ENCODE data around the gene ATF5. TPM values are rescaled to one million over a fixed set of nuclear protein-coding genes. Genes with fewer than 3 reads are reported as not detected.
A peak's percentile ranks its signal among the peaks of the same experiment; 100 is the strongest.
"Not testable (repeated sequence)": the region's sequence is repeated elsewhere in the genome, so short reads cannot be mapped to it uniquely, and the experiment has no call there.

The ATF5 gene
- total and polyA plus RNA-seq, 2 donors (not counting 1 experiment from before 2014, with no cell fraction given) = 9.0 to 37.6 TPM

- ATAC-seq (ENCODE audit: low read depth) = no peak
Measured at GRCh38 chr19:49924004-49924880, 4.8 kb upstream of the ATF5 start.

GRCh38 chr19:49924881-49925210 is 4.2 kb upstream of the ATF5 start:
- H3K4me3 Mint-ChIP-seq; H3K27ac Mint-ChIP-seq; DNase-seq; H3K9me3 ChIP-seq (ENCODE audit: control extremely low read depth in 1 of 3, control insufficient read depth in 2 of 3, insufficient read depth in 1 of 3, low read length in 2 of 3); H3K9me3 Mint-ChIP-seq (ENCODE audit: insufficient read depth); H3K9ac ChIP-seq (ENCODE audit: low read length); H3K27ac ChIP-seq (ENCODE audit: low read length in 2 of 2); POLR2A ChIA-PET; H3K4me2 ChIP-seq (replicated peaks; ENCODE audit: low read depth, low read length, poor library complexity, severe bottlenecking); ATAC-seq (ENCODE audit: low read depth); H3K27me3 Mint-ChIP-seq; H3K4me3 ChIP-seq (ENCODE audit: control extremely low read depth in 1 of 5, extremely low read depth in 1 of 5, insufficient read depth in 1 of 5, low read depth in 2 of 5, low read length in 4 of 5); H3K27me3 ChIP-seq (replicated peaks in 1 of 4; ENCODE audit: control extremely low read depth in 1 of 4, control insufficient read depth in 3 of 4, insufficient read depth in 4 of 4, low read length in 3 of 4); H2AFZ ChIP-seq (ENCODE audit: insufficient read depth, low read depth, low read length, poor library complexity, severe bottlenecking): not testable (repeated sequence)
- CTCF ChIA-PET = interaction anchor here (0.6 kb wide), 1 partner anchor 22 kb away, joined by 5 read pairs; no protein-coding TSS in a partner anchor
- peaks cover 64% of the 10 kb centered on the region for H3K4me1 Mint-ChIP-seq
- Histone ChIP-seq H3K36me3 (replicated peaks in 1 of 2; ENCODE audit: control extremely low read depth in 1 of 2, control insufficient read depth in 1 of 2, extremely low read depth in 1 of 2, insufficient read depth in 2 of 2, low read length in 1 of 2) (peaks cover 1 to 44% of the 10 kb centered on the region in 2 experiments), H4K20me1 (ENCODE audit: control insufficient read depth, insufficient read depth, low read length, poor library complexity, severe bottlenecking) (peaks cover 81% of the 10 kb centered on the region), H3K79me2 (ENCODE audit: control insufficient read depth, insufficient read depth, low read length) (peaks cover 96% of the 10 kb centered on the region), H3K4me1 (ENCODE audit: control insufficient read depth in 2 of 2, insufficient read depth in 2 of 2, low read length in 2 of 2) (peaks cover 15 to 32% of the 10 kb centered on the region in 2 donors)
- WGBS (ENCODE audit: insufficient coverage) = 100% methylated on average over 9 of the region's 13 CpGs
- intact Hi-C loops (cut with micrococcal nuclease) = loop anchor here (10.0 kb wide), 1 partner anchor 880 kb away; no protein-coding TSS in a partner anchor

More at GRCh38 chr19:49924004-49924880, 4.8 kb upstream of the ATF5 start:
- Mint-ChIP-seq H3K27ac (peak overlapping the region; percentile 61), H3K4me1 (peaks cover 60% of the 10 kb centered on the region), H3K27me3 (no peaks in the 10 kb centered on the region), H3K9me3 (ENCODE audit: insufficient read depth) (no peaks in the 10 kb centered on the region), H3K4me3 (no peak overlapping the region)
- Histone ChIP-seq H2AFZ (ENCODE audit: insufficient read depth, low read depth, low read length, poor library complexity, severe bottlenecking) (no peak overlapping the region), H3K4me1 (ENCODE audit: control insufficient read depth in 2 of 2, insufficient read depth in 2 of 2, low read length in 2 of 2) (peaks cover 15 to 32% of the 10 kb centered on the region in 2 donors), H3K4me2 (replicated peaks; ENCODE audit: low read depth, low read length, poor library complexity, severe bottlenecking) (peak overlapping the region; percentile 8), H3K4me3 (ENCODE audit: control extremely low read depth in 1 of 5, extremely low read depth in 1 of 5, insufficient read depth in 1 of 5, low read depth in 2 of 5, low read length in 4 of 5) (no peak overlapping the region), H3K9ac (ENCODE audit: low read length) (no peak overlapping the region), H3K27me3 (replicated peaks in 1 of 4; ENCODE audit: control extremely low read depth in 1 of 4, control insufficient read depth in 3 of 4, insufficient read depth in 4 of 4, low read length in 3 of 4) (no peaks in the 10 kb centered on the region), H3K27ac (ENCODE audit: low read length in 2 of 2) (no peak overlapping the region), H3K36me3 (replicated peaks in 1 of 2; ENCODE audit: control extremely low read depth in 1 of 2, control insufficient read depth in 1 of 2, extremely low read depth in 1 of 2, insufficient read depth in 2 of 2, low read length in 1 of 2) (peaks cover 1 to 46% of the 10 kb centered on the region in 2 experiments), H4K20me1 (ENCODE audit: control insufficient read depth, insufficient read depth, low read length, poor library complexity, severe bottlenecking) (peaks cover 87% of the 10 kb centered on the region), H3K9me3 (ENCODE audit: control extremely low read depth in 1 of 3, control insufficient read depth in 2 of 3, insufficient read depth in 1 of 3, low read length in 2 of 3) (no peaks in the 10 kb centered on the region), H3K79me2 (ENCODE audit: control insufficient read depth, insufficient read depth, low read length) (peaks cover 100% of the 10 kb centered on the region)
- CTCF ChIA-PET = interaction anchor here (0.6 kb wide), 1 partner anchor 21 kb away, joined by 5 read pairs; no protein-coding TSS in a partner anchor
- WGBS (ENCODE audit: insufficient coverage) = 76% methylated on average over 24 of the region's 25 CpGs
- DNase-seq = no peak
- TF ChIP-seq CTCF (IDR thresholded peaks at IDR 0.05) (no peak), EZH2 (IDR thresholded peaks at IDR 0.05; ENCODE audit: borderline replicate concordance, insufficient read depth, low read depth, low read length, poor library complexity, severe bottlenecking) (no peak)
- POLR2A ChIA-PET = no interaction called here
- intact Hi-C loops (cut with micrococcal nuclease) = loop anchor here (10.0 kb wide), 1 partner anchor 881 kb away; no protein-coding TSS in a partner anchor

All from B cell (primary cell).